GM12891 (cell line): ENCODE results near the gene PPP1R12B.
"Not testable (repeated sequence)": the region's sequence is repeated elsewhere in the genome, so short reads cannot be mapped to it uniquely, and the experiment has no call there.

Experiments used
- PAX5 ChIP-seq: IDR thresholded peaks from 2 replicates; pipeline ENCODE4 v1.6.1; 2011; ENCODE audit warnings: low read length, moderate library complexity, mild to moderate bottlenecking; ENCODE audit not compliant: insufficient read depth, severe bottlenecking
- POLR2A ChIP-seq: IDR thresholded peaks from 2 replicates; pipeline ENCODE4 v1.6.1; 2011; ENCODE audit warnings: low read depth, low read length, control low read depth
- POLR2AphosphoS5 ChIP-seq: IDR thresholded peaks from 2 replicates; pipeline ENCODE4 v1.6.1; 2011; ENCODE audit warnings: low read depth, low read length, control low read depth
- SPI1 ChIP-seq: IDR thresholded peaks from 2 replicates; pipeline ENCODE4 v1.6.1; 2011; ENCODE audit warnings: low read depth, low read length, control low read depth
- TAF1 ChIP-seq: IDR thresholded peaks from 2 replicates; pipeline ENCODE4 v1.6.1; 2011; ENCODE audit warnings: low read depth, low read length, control low read depth

GRCh38 chr1:202530686-202531085 is 182.2 kb downstream of the PPP1R12B start:
- TF ChIP-seq POLR2AphosphoS5, POLR2A, TAF1, PAX5: not testable (repeated sequence)
- peak; percentile 60 for TF ChIP-seq SPI1
